HG03575 (cell line): Measurements from ENCODE around the gene INVS.
"Not testable (repeated sequence)": the region's sequence is repeated elsewhere in the genome, so short reads cannot be mapped to it uniquely, and the experiment has no call there.

ENCODE experiments used
- ATAC-seq: cut with Tn5 transposase; IDR thresholded peaks from one replicate; pipeline ENCODE4 v1.9.1; 2021; ENCODE audit not compliant: unreplicated experiment, insufficient number of reproducible peaks, low FRiP score; ENCODE audit errors: extremely low read depth

The INVS gene

GRCh38 chr9:100106616-100107015 lies 7.6 kb downstream of the INVS start:
- ATAC-seq: no peak

- ATAC-seq: no peak
Observed at GRCh38 chr9:100108559-100108958, 9.5 kb downstream of the INVS start.

- no peak for ATAC-seq
Observed at GRCh38 chr9:100111235-100111634, 12.2 kb downstream of the INVS start.

GRCh38 chr9:100112677-100113336 lies 13.8 kb downstream of the INVS start:
- no peak for ATAC-seq

- ATAC-seq: no peak
Observed at GRCh38 chr9:100117316-100117715, 18.3 kb downstream of the INVS start.

GRCh38 chr9:100120286-100120685 lies 21.2 kb downstream of the INVS start:
- ATAC-seq: no peak

- ATAC-seq: no peak
Observed at GRCh38 chr9:100125236-100125635, 26.2 kb downstream of the INVS start.

GRCh38 chr9:100125910-100126309 lies 26.9 kb downstream of the INVS start:
- ATAC-seq: no peak

- ATAC-seq: no peak
Observed at GRCh38 chr9:100126423-100126822, 27.4 kb downstream of the INVS start.

GRCh38 chr9:100129772-100130171 lies 30.7 kb downstream of the INVS start:
- no peak for ATAC-seq

GRCh38 chr9:100131216-100131615 lies 32.2 kb downstream of the INVS start:
- ATAC-seq: no peak

GRCh38 chr9:100131875-100132430 lies 32.9 kb downstream of the INVS start:
- no peak for ATAC-seq

GRCh38 chr9:100134731-100135130 lies 35.7 kb downstream of the INVS start:
- no peak for ATAC-seq

- ATAC-seq: not testable (repeated sequence)
Observed at GRCh38 chr9:100136799-100137198, 37.8 kb downstream of the INVS start.

- ATAC-seq: not testable (repeated sequence)
Observed at GRCh38 chr9:100140303-100140702, 41.3 kb downstream of the INVS start.

- not testable (repeated sequence) for ATAC-seq
Observed at GRCh38 chr9:100141862-100142261, 42.8 kb downstream of the INVS start.

GRCh38 chr9:100145167-100145934 lies 46.3 kb downstream of the INVS start:
- not testable (repeated sequence) for ATAC-seq

- ATAC-seq: not testable (repeated sequence)
Observed at GRCh38 chr9:100145976-100146375, 46.9 kb downstream of the INVS start.

GRCh38 chr9:100150214-100150613 lies 51.2 kb downstream of the INVS start:
- no peak for ATAC-seq

- ATAC-seq: no peak
Observed at GRCh38 chr9:100160021-100160420, 61.0 kb downstream of the INVS start.
